Glomerular visceral epithelial cell (primary cell): ENCODE data around the gene MRM2.

ENCODE experiments used
- DNase-seq: peaks from one replicate; pipeline ENCODE4 v3.0.0-alpha.2; 2016; ENCODE audit errors: extremely low spot score

Gene MRM2

DNA sequence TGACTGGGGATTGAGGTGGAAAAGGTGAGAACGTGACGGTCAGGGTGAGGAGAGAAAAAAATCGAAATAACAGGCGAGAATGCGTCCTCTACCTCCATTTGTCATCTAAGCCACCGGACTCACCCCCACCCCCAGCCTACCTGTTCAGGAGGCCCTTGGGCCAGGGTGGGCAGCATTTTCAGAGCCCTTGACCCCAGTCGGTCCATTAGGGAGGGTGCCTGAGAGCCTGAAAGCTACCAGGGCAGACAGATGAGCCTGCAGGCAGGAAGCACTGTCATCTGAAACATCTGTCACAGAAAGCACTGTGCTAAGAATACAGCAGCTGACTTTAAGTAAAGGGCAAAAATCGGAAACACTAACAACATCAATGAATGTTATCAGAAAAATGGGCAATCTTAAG is 56.3 kb downstream of the MRM2 start:
- DNase-seq, result no peak
